ENCODE results near the gene TMTC2.

DNA sequence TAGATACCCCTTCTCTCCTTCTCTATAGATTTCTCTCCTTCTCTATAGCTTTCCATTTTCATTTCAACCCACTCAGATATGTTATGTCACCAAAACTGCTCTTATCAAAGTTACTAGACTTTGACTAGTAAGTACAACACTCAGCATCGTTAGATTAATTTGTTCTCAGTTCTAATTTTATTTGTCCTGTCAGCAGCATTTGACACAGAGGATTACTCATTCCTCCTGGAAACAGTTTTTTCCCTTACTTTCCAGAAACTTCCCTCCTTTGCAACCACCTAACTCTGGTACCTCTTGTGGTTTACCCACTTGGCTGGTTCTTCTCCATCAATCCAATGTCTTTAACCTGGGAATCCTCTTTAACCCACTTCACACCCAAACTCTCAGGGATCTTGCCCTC, 423.7 kb downstream of the TMTC2 start:
- no peak for TF ChIP-seq YY1 (IDR thresholded peaks at IDR 0.05; ENCODE audit: insufficient read depth, insufficient read length)
- no peak for TF ChIP-seq ZNF274 (IDR thresholded peaks at IDR 0.05; ENCODE audit: low read depth, low read length)
- no peak for TF ChIP-seq SUZ12 (IDR thresholded peaks at IDR 0.05; ENCODE audit: extremely low read depth, insufficient read depth, insufficient read length)
